ENCODE measurements around the gene ARHGAP24.
"Not testable (repeated sequence)": the region's sequence is repeated elsewhere in the genome, so short reads cannot be mapped to it uniquely, and the experiment has no call there.

ARHGAP24 gene

DNA sequence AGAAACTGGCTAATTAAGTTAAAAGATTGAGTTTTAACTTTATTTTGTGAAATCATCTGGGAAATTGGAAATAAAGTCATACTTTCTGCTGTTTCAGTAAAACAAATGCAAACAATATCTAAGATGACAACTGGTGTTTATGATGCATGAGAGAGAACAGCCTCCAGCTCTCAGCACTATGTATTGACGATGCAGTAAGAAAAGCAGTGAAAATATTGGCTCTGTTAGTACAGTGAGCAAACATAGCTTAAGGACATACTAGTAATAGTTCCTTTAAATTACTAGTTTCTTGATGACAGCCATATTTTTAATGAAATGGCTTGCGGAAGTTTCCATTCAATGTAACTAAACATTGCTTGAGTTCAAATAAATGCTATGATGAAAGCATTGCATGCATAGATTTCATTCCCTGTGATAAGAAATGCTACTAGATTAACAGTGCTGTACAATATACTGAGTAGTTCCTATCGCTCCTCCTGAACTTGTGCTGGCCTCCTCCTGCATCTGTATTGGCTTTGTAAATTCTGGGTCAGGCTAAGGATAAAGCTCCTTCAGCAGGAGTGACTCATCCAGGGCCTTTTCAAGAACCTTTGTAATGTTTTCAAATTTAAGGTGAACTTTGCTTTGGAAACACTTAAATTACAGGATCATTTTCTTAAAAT lies 11.6 kb downstream of the ARHGAP24 start:
- no peak for DNase-seq

- DNase-seq, result no peak
Measured at GRCh38 chr4:85488416-85488815, 13.5 kb downstream of the ARHGAP24 start.

GRCh38 chr4:85489273-85489981 lies 14.5 kb downstream of the ARHGAP24 start:
- DNase-seq, result no peak

DNA sequence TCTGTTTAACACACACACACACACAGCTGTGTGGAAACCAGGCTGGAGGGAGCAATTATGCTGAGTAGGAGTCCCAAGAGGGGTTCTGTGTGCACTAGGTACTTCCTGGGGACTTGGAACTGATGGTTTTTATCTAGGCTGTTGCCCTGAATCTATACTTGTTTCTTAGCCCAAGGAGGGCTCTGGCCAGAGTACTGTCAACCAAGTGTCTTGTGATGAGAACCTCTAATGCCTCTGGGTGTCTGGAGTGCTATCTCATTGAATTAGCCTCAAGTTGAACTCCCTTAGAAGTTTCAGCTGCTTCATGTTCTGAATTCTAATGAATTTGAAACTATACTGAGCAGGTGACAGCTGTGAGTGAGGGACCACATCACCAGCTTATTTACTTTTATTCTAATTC lies 16.6 kb downstream of the ARHGAP24 start:
- no peak for DNase-seq

- no peak for DNase-seq
Measured at GRCh38 chr4:85492336-85492735, 17.4 kb downstream of the ARHGAP24 start.

- no peak for DNase-seq
Measured at GRCh38 chr4:85495621-85496020, 20.7 kb downstream of the ARHGAP24 start.

GRCh38 chr4:85496126-85496849 lies 21.3 kb downstream of the ARHGAP24 start:
- DNase-seq, result no peak

GRCh38 chr4:85496933-85497332 lies 22.0 kb downstream of the ARHGAP24 start:
- peak; percentile 34 to 37 for DNase-seq

DNA sequence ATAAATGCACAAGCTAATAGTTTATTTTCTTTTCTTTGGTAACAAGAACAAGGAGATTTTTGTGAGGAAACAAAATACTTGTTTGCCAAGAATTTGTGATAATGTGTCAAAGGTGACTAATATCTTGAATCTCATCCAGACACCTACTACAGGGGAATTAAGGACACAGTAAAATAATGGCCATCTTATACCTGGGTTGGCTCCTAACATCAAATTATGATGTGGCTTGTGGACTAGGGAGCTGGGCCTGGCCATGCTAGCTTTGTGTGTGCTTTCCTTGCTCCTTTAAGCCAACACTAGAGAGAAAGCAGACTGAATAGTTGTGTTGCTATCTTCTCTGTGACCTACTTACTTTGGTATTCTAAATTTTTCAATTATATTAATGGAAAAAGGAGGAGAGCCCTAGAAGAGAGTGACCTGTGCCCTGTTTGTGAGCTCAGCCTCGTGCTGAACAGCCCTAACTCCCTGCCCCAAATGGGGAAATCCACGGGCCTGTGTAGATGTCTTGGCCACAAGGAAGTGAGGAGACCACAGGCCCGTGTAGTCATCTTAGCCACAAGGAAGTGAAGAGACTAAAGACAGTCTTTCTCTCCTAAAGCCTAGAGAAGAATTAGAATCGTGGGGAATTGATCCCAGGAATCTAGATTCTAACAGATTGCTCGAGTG lies 23.3 kb downstream of the ARHGAP24 start:
- DNase-seq, result peak; percentile 86 to 93

DNA sequence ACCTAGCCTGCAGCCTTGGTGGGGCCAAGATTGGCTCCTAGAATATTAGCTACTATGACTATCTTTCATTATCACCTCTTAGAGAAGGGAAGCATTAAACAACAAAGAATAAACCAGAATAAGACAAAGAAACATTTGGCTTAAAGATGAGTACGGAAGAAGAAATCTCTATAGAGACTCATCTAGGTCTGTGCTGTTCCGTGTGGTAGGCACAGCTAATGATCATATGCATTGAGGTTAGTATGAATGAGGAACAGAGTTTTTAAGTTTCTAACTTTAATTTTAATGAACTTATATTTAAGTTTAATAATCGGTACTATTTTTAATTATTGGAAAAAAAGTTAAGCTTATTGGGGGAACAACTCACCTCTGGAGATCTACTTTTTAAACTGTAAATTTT lies 24.6 kb downstream of the ARHGAP24 start:
- no peak for DNase-seq

- peak; percentile 49 to 66 for DNase-seq
Measured at GRCh38 chr4:85500110-85500867, 25.3 kb downstream of the ARHGAP24 start.

GRCh38 chr4:85501145-85501544 lies 26.2 kb downstream of the ARHGAP24 start:
- not testable (repeated sequence) for DNase-seq

- DNase-seq, result no peak
Measured at GRCh38 chr4:85508654-85509053, 33.7 kb downstream of the ARHGAP24 start.

DNA sequence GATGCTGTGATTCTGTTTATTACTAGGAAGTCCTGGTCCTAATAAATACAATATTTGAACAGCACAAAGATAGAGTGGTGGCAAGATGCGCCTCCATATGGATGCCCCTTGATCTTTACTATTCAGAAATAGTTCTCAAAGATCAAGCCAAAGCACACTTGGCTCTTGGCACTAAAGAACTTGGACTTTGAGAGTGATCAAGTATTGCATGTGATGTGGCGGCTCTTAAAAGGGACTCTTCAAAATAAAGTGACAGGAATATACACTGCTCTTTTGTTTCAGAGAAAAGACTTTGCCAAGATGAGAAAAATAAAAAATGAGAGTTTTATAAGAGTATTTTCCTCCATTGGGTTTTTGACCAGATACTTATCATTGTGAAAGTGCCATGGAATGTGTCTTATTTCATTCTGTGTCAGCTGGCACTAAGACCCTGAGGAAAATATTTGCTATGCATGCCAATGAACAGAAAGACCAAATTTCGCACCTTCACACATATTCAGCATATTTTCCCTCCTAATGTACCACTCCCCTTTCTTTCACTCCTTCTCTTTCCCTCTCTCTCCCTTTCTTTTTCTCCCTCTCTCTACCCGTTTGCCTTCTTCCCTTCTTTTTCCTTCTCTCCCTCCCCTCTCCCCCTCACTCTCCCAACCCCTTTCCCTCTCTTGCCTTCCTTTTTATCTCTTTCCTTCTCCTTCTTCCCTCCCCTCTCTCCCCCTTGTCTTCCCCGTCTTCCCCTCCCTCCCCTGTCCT lies 35.1 kb downstream of the ARHGAP24 start:
- no peak for DNase-seq

GRCh38 chr4:85510632-85510984 lies 35.7 kb downstream of the ARHGAP24 start:
- DNase-seq, result no peak

- DNase-seq, result no peak
Measured at GRCh38 chr4:85512446-85513205, 37.7 kb downstream of the ARHGAP24 start.

GRCh38 chr4:85514117-85514516 lies 39.2 kb downstream of the ARHGAP24 start:
- DNase-seq, result peak in 1 of 2 donors; percentile 8

DNA sequence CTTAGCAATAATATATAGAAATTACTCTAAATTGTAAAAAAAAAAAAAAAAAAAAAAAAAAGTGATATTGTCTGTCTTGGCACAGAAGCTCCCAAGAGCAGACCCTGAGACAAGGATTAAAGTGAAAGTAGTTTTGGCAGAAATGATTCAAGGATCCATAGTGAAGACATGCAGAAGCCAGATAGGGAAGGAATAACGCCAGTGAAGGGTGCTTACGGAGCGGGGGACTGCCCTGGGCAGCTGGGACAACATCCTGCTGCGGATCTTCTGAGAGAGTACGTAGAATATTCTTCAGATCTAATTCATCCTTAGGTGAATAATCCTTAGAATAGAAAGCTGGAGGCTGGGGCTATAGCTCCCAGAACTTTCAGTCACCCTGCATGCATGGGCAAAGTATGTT lies 39.8 kb downstream of the ARHGAP24 start:
- no peak for DNase-seq

DNA sequence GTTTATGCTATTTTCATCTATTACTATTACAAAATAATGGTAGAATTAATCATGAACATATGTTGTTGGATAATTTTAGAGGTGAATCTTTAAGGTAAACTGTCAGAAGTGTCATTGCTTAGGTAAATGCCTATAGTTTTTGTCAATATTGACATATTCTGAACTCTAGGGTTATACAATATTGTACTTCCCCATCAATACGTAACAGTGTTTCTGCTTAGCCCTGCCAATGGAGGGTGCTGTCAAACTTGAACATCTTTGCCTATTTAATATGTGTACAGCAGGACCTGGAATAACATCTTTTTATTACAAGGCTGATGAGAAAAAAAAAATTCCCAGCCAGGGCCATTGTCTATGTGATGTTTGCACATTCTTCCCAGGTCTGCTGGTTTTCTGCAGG lies 40.8 kb downstream of the ARHGAP24 start:
- DNase-seq, result no peak

DNA sequence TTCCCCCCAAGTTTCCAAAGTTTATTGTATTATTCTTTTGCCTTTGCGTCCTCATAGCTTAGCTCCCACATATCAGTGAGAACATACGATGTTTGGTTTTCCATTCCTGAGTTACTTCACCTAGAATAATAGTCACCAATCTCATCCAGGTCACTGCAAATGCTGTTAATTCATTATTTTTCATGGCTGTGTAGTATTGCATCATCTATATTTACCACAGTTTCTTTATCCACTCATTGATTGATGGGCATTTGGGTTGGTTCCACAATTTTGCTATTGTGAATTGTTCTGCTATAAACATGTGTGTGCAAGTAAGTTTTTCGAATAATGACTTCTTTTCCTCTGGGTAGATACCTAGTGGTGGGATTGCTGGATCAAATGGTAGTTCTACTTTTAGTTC lies 43.6 kb downstream of the ARHGAP24 start:
- DNase-seq, result not testable (repeated sequence)

Measured in inflammatory macrophage treated with lipopolysaccharide for 1 hour (primary cell).